GM21619 (cell line): ENCODE results near the gene SFRP2.

Source experiments
- ATAC-seq: cut with Tn5 transposase; IDR thresholded peaks from one replicate; pipeline ENCODE4 v1.9.1; 2021; ENCODE audit not compliant: unreplicated experiment

SFRP2 gene

DNA sequence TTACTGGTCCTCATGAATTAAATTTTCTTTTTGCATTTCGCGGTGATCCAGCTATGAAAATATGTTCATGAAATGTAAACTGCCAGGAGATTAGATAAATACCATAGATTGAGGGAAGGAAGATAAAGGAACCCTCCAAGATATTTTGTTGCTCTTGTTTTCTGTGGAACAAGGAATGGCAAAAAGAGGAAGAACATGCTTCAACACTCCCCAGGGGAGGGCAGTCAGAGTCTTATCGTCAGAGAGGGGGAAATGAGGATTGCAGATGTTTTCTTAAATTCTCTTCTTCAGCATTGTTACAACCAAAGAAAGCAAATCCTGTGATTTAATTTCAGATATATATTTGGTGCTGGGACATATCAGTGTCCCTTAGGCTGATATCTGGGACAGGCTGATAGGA lies 9.5 kb upstream of the SFRP2 start:
- ATAC-seq: no peak

DNA sequence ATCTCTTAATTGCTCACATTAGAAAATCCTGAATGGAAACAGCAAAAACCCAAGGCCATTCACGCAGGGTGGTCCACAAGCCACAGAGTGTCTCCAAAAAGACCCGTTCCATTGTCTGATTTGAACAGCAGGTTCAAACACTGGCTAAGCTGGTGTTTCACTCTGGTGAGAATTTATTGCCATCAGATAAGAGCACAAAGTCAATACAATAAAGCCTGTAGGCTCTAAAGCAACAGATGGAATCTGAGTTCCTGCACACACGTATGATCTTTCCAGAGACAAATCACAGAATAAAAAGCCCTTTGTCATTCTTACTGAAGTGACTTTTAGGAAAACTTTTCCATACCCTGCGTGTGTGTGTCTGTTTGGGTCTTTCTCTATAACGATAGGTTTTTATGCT lies 5.1 kb upstream of the SFRP2 start:
- no peak for ATAC-seq

DNA sequence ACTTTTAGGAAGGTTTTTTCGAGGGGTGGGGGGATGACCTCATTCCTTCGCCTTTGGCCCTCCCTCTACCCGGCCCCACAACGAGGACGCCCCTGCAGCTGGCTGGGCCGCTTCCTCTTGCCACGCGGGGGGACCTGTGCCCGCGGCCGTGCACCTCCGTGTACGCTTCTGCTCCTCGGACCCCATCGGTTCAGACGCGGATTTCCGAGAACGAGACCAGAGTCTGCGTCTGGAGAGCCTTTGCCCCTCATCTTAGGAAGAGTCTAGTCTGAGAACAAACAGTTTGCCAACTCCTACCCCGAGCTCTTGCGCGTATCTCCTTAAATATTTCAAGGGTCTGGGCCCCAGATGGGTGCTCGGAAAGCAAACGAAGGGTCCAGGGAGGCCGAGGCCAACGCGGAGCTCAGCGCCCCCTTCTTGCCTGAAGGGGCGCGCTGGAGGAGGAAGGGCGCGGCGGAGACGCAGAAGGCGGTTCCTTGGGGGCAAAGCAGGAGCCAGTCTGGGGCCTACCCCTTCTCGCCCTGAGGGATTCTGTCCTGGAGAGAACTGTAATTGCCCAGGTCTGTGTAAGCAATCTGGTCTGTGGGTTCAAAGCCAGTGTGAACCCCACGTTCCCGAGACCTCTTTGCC lies 3.9 kb upstream of the SFRP2 start:
- ATAC-seq: no peak

DNA sequence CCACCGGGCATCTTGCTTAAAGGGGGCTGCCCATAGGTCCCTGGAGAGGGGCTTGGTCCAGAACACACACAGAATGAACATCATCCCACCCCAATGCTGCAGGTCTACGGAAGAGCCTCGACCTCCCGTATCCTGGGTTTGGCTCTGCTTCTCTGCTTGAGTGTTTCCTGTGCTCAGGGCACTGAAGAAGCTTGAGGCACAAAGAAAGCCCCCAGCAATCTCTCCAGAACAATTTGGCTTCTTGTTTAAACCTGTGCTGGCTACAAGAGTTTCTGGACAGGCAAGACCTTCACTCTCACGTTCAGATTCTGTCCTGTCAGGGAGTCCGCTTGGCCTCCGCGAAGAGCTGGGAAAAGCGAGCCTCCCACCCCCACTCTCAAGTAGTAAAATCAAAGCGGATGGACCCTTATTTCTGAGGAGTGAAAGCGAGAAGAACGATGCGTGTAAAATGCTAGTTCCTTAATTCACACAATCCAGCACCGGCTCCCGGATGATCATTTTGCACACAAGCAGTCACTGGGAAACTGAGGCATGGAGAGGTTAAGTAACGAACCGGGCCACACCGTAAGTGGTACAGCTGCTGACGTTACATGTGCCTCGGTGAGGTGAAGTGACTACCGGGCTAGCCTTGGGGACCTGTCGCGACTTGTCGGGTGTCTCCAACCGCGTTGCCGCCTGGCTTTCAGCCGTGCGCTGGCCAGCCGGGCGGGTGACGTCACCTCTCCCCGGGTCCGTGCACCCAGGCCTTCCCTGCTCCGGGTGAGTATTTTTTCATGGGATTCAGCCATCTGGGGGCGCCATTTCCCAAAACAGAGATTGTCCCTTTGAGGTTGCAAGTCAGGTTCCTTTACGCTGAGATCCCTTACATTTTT lies 3.1 kb upstream of the SFRP2 start:
- ATAC-seq: no peak

DNA sequence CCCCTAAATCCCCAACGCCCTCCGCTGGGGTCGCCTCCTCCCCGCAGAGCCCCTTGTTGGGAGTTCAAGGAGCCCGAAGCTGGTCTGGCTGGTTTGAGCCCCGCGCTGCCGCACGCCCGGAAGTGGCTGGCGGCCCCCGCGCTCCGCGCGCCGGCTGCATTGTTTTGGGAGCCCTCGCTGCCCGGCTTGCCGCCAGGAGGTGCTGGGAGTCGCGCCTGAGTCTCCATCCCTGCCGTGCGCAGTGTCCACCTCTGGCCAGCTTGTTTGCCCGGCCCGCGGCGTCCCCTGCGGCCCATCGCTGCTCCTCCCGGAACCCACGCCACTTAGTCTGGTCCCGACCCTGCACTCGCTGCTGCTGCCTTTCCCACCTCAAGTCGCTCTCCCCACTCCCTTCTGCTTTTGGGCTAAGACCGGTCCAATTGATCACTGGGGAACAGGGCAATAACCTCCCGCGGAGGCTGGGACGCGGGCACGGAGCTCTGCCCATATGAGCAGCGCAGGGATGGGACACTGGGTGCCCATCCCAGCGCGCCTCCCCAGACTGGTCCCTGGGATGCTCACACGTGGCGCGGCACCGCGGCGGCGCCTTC lies 2.2 kb upstream of the SFRP2 start:
- no peak for ATAC-seq

DNA sequence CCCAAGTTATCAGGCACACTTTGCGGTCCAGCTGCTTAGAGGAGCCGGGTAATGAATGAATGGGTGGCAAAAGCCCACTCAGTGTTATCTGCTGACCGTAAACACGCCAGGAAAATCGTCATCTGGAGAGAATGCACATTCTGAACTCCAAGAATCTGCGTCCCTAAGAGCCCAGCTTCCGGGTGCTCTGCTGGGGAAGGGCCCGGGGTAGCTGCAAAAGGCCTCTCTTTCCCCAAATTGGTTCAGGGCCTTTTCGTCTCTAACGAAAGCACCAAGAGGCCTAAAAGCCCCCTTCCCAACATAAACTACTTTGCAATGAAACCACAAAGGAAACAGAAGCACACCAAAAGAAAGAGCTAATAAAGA lies 1.6 kb upstream of the SFRP2 start:
- no peak for ATAC-seq

DNA sequence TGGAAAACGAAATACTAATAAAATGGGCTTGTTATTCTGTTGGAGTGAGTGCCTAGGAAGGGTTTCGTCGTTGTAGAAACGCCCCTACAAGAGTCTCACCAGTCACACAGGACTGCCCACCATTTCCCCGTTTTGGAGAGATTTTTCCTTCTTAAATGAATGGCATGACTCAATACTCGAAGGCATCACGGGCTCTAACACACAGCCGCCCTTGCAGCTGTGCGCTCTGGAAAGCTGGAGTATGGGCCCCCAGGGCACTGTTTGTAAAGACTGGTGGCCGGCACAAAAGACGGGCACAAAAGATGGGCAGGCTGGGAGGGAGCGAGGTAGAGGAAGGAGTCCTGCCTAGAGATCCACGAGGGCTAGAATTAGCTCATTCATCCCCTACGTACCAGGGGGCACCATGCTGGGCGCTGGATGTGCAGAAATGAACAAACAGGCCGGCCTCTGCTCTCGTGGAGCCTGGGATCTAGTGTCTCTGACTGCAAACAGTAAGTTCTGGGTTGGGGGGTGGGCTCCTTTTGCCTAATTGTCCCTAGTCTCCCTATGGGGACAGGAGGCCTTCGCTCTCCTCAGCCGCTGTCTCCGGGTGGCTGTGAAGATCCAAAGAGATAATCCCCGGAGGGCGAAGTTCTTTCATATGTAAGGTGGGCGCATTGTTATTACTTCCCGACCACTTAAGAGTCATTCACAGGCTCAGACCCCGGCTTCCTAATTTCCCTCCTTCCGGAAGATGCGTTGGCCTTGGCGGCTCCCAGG lies 1.0 kb upstream of the SFRP2 start:
- ATAC-seq: no peak

DNA sequence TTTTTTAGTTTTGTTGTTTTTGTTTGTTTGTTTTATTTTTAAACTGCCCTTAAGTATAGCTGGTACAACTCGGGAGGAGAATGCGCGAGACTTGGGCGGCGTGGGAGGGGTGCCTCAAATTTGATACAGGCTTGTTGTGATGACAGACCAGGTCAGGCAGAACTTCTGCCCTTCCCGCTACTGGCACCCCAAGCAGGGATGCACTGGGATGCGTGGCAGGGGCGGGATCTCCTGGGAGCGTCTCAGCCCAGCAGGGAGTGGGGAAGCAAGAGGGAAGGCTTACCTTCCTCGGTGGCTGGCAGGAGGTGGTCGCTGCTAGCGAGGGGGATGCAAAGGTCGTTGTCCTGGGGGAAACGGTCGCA lies 851 bp downstream of the SFRP2 start:
- ATAC-seq: no peak

DNA sequence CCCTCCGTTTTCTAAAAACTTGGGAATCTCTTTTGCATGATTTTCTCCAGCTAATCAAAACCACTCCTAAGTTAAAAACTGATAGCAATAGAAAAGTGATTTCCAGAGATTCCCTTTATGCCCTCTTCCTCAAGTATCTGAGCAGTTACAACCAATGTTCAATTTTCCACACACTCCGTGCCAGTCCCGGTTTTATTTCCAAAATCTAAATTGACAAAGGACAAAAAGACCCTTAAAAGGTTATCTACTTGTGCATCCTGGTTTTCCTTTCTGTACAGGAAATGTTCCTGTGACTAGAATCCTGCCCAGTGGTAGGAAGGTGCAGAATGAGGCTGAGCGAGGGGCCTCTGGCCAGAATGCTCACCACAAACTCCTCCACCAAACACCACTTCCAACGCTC lies 1.3 kb downstream of the SFRP2 start:
- ATAC-seq: no peak

DNA sequence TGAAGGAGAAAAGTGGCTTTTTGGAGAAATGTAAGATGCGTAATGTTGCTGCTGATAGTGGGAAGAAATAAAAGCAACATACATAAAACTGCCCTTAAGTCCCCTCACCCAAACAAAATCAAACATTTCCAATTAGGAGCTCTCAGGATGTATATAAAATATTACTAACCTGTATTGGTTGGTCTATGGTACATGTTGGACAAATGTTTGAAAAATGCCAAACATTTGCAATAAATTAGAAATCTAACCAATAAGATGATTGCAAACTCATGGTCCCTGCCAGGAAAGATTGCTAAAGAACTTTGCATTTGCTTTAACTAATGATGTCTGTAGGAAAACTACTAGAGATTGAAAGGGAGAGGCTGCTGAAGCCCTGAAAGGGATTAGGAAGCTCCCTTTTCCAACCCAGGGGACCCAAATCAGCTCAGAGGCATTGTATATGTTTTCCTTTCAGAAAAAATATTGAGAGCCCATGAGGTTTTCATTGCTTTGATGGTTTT lies 1.8 kb downstream of the SFRP2 start:
- ATAC-seq: no peak

DNA sequence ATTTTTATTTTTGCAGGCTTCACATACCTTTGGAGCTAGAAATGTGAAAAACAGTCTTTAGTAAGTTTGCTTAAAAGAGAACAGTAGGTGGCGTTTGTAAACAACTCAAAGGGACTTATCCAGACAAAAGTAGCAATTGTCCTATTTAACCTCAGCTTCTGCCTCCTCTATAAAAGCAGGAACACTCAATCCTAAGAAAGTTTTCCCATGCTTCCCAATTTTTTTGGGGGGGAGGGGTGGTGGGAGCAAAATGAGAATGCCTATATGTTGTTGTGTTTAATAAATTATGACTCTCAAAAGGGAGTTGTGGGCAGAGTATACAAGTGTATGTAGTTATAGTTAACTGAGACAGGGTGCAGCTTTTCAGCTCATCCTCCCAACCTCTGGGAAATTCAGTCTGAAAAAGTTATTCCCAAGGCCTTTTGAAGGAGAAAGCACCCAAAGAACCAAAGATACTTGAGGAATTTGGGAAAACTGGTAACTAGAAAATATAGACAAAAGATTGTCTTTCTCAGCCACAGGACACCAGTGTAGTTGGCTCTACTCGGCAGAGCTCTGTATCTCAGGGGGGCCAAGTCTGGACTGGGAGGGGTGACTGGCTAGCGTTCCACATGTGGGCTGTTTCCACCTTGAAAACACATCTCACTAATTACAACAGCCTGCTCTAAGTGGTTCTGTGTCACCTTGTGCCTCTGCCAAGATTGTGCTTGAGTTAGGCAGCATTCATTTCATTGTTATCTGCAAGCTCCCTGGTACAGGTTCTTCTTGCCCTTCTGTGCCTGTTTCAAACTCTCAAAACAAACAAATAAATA lies 2.8 kb downstream of the SFRP2 start:
- ATAC-seq: no peak

DNA sequence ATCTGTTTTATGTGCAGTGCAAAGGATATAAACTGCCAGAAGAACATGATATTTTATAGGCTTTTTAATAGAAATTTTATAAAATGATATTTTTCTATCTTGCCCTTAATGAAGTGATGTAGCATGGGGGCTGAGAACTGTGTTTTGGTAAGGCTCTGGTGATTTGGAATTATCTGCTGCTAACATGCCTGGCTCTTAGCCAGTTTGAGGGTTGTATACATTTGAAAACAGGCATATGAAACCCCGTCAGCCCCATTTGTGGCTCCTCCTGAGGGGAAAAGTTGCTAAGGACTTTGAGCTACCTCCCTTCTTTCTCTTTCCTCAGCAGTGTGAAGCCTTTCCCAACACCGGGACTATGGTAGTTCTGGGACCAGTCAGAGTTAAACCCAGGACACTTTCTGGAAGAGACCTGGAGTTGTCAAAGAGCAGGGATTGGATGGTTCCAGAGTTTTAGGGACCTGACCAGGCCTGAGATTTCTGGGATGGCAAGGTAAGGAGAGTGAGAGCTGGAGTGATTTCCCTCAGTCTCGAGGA lies 4.7 kb downstream of the SFRP2 start:
- ATAC-seq: no peak

DNA sequence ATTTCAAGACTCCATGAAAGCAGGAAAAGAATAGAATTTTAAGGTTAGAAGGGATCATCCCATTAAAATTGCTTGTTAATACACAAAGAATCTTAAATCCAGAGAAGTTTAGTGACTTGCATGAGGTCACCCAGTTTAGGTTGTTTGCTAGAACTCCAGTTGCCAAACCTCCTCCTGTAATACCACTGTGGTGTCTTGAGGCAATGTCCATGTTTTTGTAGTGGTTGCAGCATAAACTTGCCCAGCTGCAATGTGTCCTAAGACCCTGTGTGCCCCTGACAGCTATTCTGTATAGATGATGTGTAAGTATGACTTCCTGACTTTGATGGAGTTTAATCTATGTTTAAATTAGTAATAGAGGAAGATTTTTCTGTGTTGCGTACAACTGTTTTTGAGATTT lies 6.3 kb downstream of the SFRP2 start:
- ATAC-seq: no peak

DNA sequence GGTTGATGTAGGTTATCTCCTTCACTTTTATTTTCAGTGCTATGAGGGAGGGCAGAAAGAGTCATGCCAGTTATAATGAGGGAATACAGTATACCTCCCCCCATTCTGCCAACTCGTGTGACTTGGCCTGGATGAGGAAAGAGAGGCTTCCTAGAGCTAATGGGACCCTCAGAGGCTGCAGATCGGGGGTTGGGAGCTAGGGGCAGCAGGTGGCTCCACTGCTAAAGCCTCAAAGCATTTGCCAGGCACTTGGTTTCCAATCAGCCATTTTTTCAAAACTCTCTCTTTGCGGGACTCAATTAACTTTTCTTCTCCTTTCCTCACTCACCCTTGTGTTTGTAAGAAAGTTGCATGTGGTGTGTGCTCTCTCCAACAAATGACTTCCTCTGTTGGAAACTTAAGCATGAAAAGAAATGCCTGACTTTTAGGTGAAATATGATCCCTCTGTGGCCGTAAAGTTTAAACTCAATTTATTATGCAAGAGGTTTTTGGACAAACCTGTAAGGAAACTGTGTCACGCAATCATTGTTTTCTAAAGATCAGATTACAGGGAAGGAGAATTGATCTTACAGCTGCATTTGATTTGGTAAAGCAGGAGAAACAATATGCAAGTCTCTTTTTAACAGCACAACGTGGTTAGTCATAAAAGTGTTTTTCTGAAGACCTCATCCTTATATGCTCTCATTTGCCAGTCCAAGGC lies 7.0 kb downstream of the SFRP2 start:
- no peak for ATAC-seq

DNA sequence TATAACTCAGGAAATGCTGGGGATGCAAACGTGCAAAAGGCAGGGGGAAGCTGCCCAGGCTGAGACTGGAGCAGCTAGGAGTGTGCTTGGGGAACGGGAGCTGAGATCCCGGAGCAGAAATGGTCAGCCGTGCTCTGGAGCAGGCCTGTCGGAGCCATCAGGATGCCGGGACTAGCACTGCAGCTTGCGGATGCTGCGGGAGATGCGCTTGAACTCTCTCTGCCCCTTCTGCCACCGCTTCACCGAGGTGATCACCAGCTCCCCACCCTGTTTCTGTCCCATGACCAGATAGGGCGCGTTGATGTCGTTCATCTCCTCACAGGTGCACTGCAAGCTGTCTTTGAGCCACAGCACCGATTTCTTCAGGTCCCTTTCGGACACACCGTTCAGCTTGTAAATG lies 7.6 kb downstream of the SFRP2 start:
- no peak for ATAC-seq

DNA sequence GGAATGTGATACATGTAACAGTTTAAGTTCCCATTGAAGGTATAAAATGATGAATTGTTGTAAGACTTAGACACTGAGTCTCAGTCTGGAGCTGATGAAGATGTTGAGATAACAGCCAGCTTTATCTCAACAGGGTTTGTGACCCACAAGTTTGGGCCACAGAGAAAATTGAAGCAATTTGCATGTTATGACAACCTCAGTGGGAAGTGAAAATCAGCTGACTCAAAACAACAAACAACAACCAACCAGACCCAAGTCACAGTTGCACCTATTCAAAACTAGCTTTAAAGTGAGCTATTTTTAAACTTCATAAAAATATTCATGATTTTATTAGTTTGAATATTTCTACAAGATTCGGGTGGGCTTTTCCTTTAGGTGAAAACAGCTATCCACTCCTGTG lies 8.0 kb downstream of the SFRP2 start:
- ATAC-seq: peak; percentile 91

DNA sequence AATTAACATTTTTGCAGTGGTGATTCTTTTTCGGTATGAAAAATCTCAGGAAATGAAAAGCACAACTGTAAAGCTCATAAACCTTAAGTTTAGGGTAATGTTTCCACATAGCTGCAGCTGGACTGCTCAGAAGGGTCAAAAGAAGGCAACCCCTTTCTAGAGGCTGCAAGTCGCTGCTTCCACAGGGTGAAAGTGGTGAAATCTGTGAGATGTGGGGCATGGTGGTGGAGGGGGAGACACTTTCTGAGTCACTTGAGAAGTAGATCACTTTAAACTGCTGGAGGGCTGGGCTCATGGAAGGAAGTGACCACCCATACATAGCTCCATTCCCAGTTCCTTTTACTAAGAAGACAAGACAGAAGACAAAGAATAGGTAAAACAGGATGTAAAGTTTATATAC lies 8.7 kb downstream of the SFRP2 start:
- no peak for ATAC-seq

DNA sequence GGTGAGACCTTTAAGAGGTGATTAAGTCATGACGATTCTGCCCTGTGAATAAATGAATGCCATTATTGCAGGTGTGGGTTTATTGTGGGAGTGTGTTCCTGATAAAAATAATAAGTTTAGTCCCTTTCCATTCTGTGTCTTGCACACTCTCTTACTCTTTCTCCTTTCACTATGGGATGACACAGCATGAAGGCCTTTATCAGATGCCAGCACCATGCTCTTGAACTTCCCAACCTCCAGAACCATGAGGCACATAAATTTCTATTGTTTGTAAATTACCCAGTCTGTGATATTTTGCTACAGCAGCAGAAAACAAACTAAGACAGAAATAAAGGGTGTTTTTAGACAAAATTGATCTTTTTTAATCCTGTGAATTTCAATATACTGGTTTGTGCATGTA lies 10.5 kb downstream of the SFRP2 start:
- no peak for ATAC-seq

DNA sequence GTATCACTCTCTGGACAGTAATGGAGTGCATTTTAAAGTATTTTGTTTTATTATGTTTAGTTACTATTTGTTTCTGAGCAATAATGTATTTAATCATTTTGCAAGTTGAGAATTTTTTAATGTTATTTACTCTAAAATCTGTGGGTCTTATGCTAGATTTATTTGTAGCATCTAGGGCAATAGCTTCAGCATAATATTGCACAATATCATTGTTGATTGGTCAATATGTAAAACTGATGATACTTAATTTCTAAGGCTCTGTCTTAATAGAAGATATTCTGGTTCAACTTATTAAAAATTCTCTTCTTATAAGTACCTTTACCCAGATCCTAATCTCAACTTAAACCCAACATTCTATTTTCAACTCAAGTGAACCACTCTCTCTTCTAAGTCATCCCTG lies 11.5 kb downstream of the SFRP2 start:
- ATAC-seq: no peak

DNA sequence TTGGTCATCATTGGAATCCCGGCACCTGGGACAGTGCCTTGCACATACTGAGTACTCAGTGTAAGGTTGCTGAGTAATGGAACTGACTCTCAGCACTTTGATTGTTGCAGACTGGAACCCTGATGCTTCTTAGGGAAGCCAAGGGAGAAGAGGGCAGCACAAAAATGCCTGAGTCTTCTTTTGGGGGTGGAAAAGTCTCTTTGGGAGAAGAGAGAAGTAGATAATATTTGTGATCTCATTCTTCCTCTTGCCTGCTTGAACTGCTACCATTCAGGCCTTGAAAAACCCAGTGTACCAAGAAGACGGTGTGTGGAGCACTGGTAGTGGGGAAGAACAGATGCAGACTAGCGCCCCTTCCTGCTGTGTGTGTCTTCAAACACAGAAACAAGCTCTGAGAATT lies 12.3 kb downstream of the SFRP2 start:
- no peak for ATAC-seq
